ENCODE results near the gene HSPA1A.
"Not testable (repeated sequence)": the region's sequence is repeated elsewhere in the genome, so short reads cannot be mapped to it uniquely, and the experiment has no call there.

Gene HSPA1A

GRCh38 chr6:31834367-31835250 lies 19.3 kb downstream of the HSPA1A start:
- in situ Hi-C loops (cut with MboI; ENCODE audit: low sequenced_read_pairs) = no loop called here

GRCh38 chr6:31836047-31836473 lies 20.7 kb downstream of the HSPA1A start:
- in situ Hi-C loops (cut with MboI; ENCODE audit: low sequenced_read_pairs) = no loop called here

- in situ Hi-C loops (cut with MboI; ENCODE audit: low sequenced_read_pairs) = no loop called here
Observed at GRCh38 chr6:31836474-31837368, 21.4 kb downstream of the HSPA1A start.

- in situ Hi-C loops (cut with MboI; ENCODE audit: low sequenced_read_pairs) = no loop called here
Observed at GRCh38 chr6:31837369-31838113, 22.2 kb downstream of the HSPA1A start.

DNA sequence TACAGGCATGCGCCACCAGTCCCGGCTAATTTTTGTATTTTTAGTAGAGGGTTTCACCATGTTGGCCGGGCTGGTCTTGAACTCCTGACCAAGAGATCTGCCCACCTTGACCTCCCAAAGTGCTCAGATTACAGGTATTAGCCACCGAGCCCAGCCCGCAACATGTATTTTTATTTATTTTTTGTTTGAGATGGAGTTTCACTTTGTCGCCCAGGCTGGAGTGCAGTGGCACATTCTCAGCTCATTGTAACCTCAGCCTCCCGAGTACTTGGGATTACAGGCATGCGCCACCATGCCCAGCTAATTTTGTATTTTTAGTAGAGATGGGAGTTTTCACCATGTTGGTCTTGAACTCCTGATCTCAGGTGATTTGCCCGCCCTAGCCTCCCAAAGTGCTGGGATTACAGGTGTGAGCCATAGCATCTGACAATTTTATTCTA lies 22.8 kb downstream of the HSPA1A start:
- in situ Hi-C loops (cut with MboI; ENCODE audit: low sequenced_read_pairs) = not testable (repeated sequence)

DNA sequence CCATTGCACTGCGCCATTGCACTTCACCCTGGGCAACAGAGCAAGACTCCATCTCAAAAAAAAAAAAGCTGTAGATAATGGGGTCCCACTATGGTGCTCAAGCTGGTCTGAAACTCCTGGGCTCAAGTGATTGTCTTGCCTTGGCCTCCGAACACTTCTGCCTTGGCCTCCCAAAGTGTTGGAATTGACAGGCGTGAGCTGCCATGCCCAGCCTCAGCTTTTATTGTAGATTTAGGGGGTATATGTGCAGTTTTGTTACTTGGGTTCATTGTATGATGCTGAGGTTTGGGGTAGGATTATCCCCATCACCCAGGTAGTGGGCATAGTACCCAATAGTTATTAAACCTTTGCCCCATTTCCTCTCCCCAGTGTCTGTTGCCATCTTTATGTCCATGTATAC lies 23.6 kb downstream of the HSPA1A start:
- in situ Hi-C loops (cut with MboI; ENCODE audit: low sequenced_read_pairs) = no loop called here

DNA sequence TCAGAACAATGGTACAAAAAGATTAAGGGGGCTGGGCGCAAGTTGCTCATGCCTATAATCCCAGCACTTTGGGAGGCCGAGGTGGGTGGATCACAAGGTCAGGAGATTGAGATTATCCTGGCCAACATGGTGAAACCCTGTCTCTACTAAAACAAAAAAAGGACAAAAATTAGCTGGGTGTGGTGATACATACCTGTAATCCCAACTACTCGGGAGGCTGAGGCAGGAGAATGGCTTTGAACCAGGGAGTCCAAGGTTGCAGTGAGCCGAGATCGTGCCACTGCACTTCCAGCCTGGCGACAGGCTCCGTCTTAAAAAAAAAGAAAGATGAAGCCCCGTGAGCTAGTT lies 24.4 kb downstream of the HSPA1A start:
- in situ Hi-C loops (cut with MboI; ENCODE audit: low sequenced_read_pairs) = not testable (repeated sequence)

- in situ Hi-C loops (cut with MboI; ENCODE audit: low sequenced_read_pairs) = no loop called here
Observed at GRCh38 chr6:31842053-31842452, 26.7 kb downstream of the HSPA1A start.

- in situ Hi-C loops (cut with MboI; ENCODE audit: low sequenced_read_pairs) = no loop called here
Observed at GRCh38 chr6:31844507-31844906, 29.2 kb downstream of the HSPA1A start.

DNA sequence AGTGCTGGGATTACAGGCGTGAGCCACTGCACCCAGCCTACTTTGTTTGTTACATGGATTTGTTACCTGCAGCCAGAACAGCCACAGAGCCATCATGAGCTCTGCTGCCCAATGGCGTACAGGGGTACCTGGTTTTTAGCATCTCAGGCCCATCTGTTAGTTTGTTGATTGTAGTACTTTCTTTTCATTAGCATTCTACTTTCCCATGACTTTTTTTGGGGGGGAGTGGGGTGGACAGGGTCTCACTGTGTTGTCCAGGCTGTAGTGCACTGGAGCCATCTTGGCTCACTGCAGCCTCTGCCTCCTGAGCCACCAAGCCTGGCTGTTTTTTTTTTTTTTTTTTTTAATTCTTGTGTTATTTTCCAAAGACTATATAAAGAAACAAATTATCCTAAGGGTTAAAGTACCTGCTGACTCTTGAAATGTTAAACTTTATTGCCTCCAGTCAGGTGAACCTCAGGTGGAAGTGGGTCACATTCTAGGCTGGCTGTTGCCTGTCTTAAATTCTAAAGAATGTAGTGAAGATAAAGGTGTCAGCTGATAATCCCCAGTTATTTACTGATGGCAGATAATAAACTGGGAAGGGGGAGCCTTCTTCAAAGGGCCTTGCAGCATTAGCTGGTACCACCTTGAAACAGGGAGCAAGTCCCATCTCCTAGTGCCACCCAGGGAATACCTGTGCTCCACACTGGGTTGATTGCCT lies 32.1 kb downstream of the HSPA1A start:
- in situ Hi-C loops (cut with MboI; ENCODE audit: low sequenced_read_pairs) = no loop called here

- in situ Hi-C loops (cut with MboI; ENCODE audit: low sequenced_read_pairs) = no loop called here
Observed at GRCh38 chr6:31850765-31851484, 35.6 kb downstream of the HSPA1A start.

DNA sequence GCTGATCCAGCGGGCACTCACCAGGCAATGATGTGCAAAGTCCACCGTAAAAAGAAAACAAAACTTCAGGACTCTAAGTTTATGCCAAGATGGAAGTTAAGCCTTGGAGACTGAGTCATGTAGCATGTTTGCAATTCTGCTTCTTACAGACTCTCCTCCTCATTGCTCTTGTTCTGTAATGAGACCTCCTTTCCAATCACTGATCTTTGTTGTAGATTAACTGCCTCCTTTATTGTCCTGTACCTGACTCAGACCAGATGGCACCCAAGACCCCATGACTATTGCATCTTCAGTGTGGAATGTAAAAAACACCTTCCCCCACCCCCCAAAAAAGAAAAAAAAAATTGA lies 36.1 kb downstream of the HSPA1A start:
- in situ Hi-C loops (cut with MboI; ENCODE audit: low sequenced_read_pairs) = no loop called here

GRCh38 chr6:31851980-31852718 lies 36.8 kb downstream of the HSPA1A start:
- in situ Hi-C loops (cut with MboI; ENCODE audit: low sequenced_read_pairs) = not testable (repeated sequence)

DNA sequence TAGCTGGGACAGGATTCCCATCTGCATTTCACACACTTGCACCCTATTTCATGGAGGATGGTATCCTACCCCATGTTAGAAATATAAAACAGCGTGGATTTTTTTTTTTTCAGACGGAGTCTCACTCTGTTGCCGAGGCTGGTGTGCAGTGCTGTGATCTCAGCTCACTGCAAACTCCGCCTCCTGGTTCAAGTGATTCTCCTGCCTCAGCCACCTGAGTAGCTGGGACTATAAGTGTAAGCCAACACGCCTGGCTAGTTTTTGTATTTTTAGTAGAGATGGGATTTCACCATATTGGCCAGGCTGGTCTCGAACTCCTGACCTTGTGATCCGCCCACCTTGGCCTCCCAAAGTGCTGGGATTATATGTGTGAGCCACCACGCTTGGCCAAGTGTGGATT lies 42.4 kb downstream of the HSPA1A start:
- in situ Hi-C loops (cut with MboI; ENCODE audit: low sequenced_read_pairs) = not testable (repeated sequence)

DNA sequence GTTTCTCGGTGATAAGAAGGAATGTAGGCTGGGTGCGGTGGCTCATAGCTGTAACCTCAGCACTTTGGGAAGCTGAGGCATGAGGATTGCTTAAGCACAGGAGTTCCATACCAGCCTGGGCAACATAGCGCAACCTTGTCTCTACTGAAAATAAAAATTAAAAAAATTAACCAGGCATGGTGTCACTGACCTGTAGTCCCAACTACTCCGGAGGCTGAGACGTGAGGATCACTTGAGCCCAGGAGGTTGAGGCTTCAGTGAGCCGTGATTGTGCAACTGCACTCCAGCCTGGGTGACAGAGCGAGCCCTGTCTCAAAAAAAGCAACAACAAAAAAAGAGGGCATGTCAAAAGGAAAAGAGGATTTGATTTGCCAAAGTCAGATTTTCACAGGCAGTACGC lies 43.4 kb downstream of the HSPA1A start:
- in situ Hi-C loops (cut with MboI; ENCODE audit: low sequenced_read_pairs) = no loop called here

GRCh38 chr6:31859923-31860322 lies 44.6 kb downstream of the HSPA1A start:
- in situ Hi-C loops (cut with MboI; ENCODE audit: low sequenced_read_pairs) = no loop called here

DNA sequence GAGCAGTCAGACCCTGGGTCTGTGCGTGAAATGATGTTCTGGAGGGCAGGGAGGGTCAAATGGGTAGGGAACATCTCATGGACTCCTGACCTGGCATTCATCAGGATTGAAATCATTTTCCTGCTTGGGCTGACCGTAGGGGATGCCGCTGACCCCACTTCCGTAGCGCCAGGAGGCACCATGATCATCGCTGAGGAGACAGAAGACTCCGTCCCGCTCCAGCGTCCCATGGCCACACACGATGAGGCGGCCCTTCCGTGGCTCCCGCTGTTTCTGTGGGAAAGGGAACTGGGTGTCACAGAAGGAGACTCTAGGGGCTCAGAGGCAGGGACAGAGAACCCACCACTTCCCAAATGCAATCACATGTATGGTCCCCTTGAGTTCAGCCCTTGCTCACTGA lies 45.0 kb downstream of the HSPA1A start:
- in situ Hi-C loops (cut with MboI; ENCODE audit: low sequenced_read_pairs) = no loop called here

DNA sequence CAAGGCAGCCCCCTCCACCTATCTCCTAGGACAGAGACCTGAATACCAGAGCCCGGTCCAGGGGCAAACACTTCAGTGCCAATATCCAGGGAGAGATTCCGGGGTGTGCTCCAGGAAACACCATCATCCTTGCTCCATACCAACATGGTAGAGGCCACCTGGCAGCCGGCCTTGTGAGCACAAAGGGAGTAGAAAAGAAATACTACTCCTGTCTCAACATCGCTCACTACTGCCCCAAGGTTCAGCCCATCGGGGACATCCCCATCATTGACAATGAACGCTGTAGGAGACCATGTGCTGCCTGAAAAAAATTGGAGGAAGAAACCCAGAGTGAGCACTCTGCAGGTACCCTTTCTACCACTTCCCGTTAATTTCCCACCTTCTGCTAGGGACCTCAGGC lies 45.8 kb downstream of the HSPA1A start:
- in situ Hi-C loops (cut with MboI; ENCODE audit: low sequenced_read_pairs) = no loop called here

DNA sequence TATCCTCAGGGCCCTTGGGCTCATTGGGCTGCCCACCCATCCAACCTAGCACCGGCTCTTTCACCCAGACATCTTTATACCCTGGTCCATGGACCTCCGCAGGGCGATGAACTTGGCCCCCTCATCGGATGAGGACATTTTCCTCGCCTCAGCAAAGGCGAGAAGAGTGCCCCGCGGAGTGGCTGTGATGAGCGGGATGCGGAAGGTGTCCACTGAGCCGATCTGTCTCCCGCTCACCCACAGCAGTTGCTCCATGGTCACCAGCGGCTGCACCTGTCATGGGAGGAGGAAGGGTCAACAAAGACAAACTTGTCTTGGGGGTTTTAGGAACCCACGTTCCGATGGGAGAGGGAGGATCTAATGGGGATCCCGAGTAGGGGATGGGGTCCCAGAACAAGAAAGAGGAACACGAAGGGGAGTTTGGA lies 46.6 kb downstream of the HSPA1A start:
- in situ Hi-C loops (cut with MboI; ENCODE audit: low sequenced_read_pairs) = no loop called here

All from hTERT RPE-1 (cell line).